Erythroblast (primary cell): ENCODE results near the gene CMTM7.
"Not testable (repeated sequence)": the region's sequence is repeated elsewhere in the genome, so short reads cannot be mapped to it uniquely, and the experiment has no call there.

Source experiments
- DNase-seq, 2 experiments: peaks; one replicate each; lab custom pipeline; 2025; lab: John Stamatoyannopoulos, UW
- GATA1 ChIP-seq: IDR thresholded peaks from 2 replicates; pipeline ENCODE4 v1.6.1; 2011; ENCODE audit warnings: low read depth, mild to moderate bottlenecking, control low read depth, low read length, moderate library complexity
- POLR2A ChIP-seq: IDR thresholded peaks from 2 replicates; pipeline ENCODE4 v1.6.1; 2011; ENCODE audit warnings: mild to moderate bottlenecking, low read length

Gene CMTM7

GRCh38 chr3:32430900-32431299 is 39.2 kb downstream of the CMTM7 start:
- TF ChIP-seq GATA1: no peak
- TF ChIP-seq POLR2A: no peak
- DNase-seq: no peak

GRCh38 chr3:32431481-32431880 is 39.8 kb downstream of the CMTM7 start:
- no peak for DNase-seq
- TF ChIP-seq POLR2A: no peak

- TF ChIP-seq GATA1 (no peak), POLR2A (no peak)
- DNase-seq: no peak
These were observed 40.5 kb downstream of the CMTM7 start for GRCh38 chr3:32432045-32432710.

GRCh38 chr3:32432711-32433530 is 41.3 kb downstream of the CMTM7 start:
- TF ChIP-seq POLR2A (no peak), GATA1 (no peak)
- no peak for DNase-seq

- DNase-seq: no peak
- TF ChIP-seq GATA1 (no peak), POLR2A (no peak)
These were observed 42.6 kb downstream of the CMTM7 start for GRCh38 chr3:32434206-32434605.

GRCh38 chr3:32435911-32436815 is 44.5 kb downstream of the CMTM7 start:
- TF ChIP-seq POLR2A (no peak), GATA1 (no peak)
- no peak for DNase-seq

GRCh38 chr3:32436816-32437189 is 45.1 kb downstream of the CMTM7 start:
- no peak for TF ChIP-seq POLR2A
- DNase-seq: no peak

GRCh38 chr3:32437896-32438295 is 46.2 kb downstream of the CMTM7 start:
- no peak for DNase-seq
- TF ChIP-seq POLR2A: no peak
- TF ChIP-seq GATA1: no peak

GRCh38 chr3:32438596-32439344 is 47.1 kb downstream of the CMTM7 start:
- no peak for DNase-seq
- TF ChIP-seq GATA1 (no peak), POLR2A (no peak)

GRCh38 chr3:32439421-32439820 is 47.8 kb downstream of the CMTM7 start:
- not testable (repeated sequence) for DNase-seq

GRCh38 chr3:32440611-32441350 is 49.1 kb downstream of the CMTM7 start:
- TF ChIP-seq POLR2A (no peak), GATA1 (no peak)
- no peak for DNase-seq

- no peak for DNase-seq
- TF ChIP-seq POLR2A (no peak), GATA1 (no peak)
These were observed 51.1 kb downstream of the CMTM7 start for GRCh38 chr3:32442766-32443165.

- DNase-seq: no peak
- TF ChIP-seq GATA1: no peak
- no peak for TF ChIP-seq POLR2A
These were observed 51.8 kb downstream of the CMTM7 start for GRCh38 chr3:32443478-32443877.
